KOPT-K1 (cell line): ENCODE measurements around the gene SELENOI.
"Not testable (repeated sequence)": the region's sequence is repeated elsewhere in the genome, so short reads cannot be mapped to it uniquely, and the experiment has no call there.

Source experiments
- H3K27ac ChIP-seq: fragments of 200-600 bp; sonication (generic); 2 replicates; pipeline ENCODE4 v1.5.1; 2016; ENCODE audit warnings: antibody characterized with exemption, mild to moderate bottlenecking, low read depth, low read length; ENCODE audit not compliant: poor library complexity, severe bottlenecking
- H3K36me3 ChIP-seq: fragments of 200-600 bp; sonication (generic); 2 replicates; pipeline ENCODE4 v1.5.1; 2017; ENCODE audit warnings: antibody characterized with exemption, mild to moderate bottlenecking, low read length, moderate library complexity; ENCODE audit not compliant: insufficient read depth
- H3K9me3 ChIP-seq: fragments of 200-600 bp; sonication (generic); 2 replicates; pipeline ENCODE4 v1.5.1; 2017; ENCODE audit warnings: antibody characterized with exemption, low read length, mild to moderate bottlenecking; ENCODE audit not compliant: insufficient read depth, poor library complexity, severe bottlenecking

The SELENOI gene

DNA sequence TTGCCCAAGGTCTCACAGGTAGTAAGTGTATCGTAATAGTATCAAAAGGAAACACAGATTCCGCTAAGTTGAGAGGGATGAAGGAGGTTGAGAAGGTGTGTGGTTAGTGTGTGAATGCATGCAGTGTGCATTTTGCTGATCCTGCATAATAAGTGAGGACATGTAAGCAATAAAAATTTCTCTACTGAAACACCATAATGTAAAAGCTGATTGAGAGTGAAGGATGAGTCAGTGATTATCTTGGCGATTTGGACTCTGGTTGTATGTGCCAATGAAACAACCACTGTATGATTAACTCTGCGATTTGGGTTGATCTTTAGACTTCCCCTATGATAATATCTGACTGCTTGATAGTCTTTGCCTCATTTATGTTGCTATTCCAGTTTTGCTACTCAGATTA, 17.4 kb downstream of the SELENOI start:
- Histone ChIP-seq H3K27ac (no peak overlapping the region), H3K36me3 (peaks cover 61% of the 10 kb centered on the region), H3K9me3 (no peaks in the 10 kb centered on the region)

DNA sequence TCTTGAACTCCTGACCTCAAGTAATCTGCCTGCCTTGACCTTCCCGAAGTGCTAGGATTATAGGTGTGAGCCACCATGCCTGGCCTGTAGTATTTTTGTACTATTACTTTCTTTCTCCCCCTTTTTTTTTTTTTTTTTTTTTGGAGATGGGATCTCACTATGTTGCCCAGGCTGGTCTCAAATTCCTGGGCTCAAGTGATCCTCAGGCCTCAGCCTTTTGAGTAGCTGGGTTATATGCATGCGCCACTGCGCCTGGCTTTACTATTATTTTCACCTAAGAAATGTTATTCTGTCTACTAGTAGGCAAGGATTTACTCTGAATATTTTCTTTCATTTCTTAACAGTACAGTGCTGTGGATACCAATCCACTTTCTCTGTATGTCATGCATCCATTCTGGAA, 18.0 kb downstream of the SELENOI start:
- Histone ChIP-seq H3K9me3 (no peaks in the 10 kb centered on the region), H3K36me3 (peaks cover 61% of the 10 kb centered on the region), H3K27ac (no peak overlapping the region)

DNA sequence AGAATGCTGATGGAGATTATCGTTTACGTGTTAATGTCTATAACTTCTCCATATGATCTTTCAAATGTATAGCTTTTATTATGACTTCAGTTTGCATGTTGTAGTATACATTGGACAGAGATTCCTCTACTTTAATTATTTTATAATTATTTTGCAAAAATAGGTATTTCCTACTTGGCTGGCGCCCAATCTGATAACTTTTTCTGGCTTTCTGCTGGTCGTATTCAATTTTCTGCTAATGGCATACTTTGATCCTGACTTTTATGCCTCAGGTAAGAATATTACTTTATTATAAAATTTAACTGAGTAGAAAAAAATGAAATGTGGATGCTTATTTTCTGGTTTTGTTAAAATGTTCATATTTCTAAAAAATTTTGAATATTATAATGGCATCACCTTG, 18.7 kb downstream of the SELENOI start:
- Histone ChIP-seq H3K27ac (no peak overlapping the region), H3K9me3 (no peaks in the 10 kb centered on the region), H3K36me3 (peaks cover 66% of the 10 kb centered on the region)

DNA sequence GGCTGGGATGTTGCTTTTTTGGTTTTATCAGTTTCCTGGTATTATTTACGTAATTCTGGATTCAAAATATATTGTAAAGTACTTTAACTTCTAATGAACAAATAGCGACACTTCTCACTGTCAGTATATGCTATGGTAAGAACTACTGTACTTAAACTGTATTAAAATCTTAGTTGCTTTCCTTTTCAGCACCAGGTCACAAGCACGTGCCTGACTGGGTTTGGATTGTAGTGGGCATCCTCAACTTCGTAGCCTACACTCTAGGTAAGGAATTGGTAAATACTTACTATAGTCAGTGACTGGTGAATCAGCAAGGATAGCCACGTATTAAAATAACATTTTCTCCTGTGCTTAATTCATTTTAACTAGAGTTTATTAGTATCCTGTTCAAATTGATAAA, 21.0 kb downstream of the SELENOI start:
- H3K36me3 ChIP-seq: peaks cover 60% of the 10 kb centered on the region
- H3K27ac ChIP-seq: no peak overlapping the region
- H3K9me3 ChIP-seq: no peaks in the 10 kb centered on the region

DNA sequence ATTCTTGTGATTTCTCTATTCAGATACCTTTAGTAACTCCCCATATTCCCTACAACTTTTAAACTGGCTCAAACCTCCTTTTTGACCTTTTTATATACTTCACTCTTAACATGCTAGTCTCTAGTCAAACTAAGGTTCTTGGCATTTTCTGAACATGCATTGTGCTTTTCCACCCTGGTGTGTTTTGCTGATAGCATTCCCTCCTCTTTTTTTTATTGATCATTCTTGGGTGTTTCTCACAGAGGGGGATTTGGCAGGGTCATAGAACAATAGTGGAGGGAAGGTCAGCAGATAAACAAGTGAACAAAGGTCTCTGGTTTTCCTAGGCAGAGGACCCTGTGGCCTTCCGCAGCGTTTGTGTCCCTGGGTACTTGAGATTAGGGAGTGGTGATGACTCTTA, 23.7 kb downstream of the SELENOI start:
- H3K36me3 ChIP-seq: peaks cover 81% of the 10 kb centered on the region
- H3K9me3 ChIP-seq, H3K27ac ChIP-seq: not testable (repeated sequence)

DNA sequence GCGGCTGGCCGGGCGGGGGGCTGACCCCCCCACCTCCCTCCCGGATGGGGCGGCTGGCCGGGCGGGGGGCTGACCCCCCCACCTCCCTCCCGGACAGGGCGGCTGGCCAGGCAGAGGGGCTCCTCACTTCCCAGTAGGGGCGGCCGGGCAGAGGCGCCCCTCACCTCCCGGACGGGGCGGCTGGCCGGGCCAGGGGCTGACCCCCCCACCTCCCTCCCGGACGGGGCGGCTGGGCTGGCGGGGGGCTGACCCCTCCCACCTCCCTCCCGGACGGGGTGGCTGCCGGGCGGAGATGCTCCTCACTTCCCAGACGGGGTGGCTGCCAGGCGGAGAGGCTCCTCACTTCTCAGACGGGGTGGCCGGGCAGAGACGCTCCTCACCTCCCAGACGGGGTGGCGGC, 25.0 kb downstream of the SELENOI start:
- H3K36me3 ChIP-seq: peaks cover 83% of the 10 kb centered on the region
- not testable (repeated sequence) for H3K27ac ChIP-seq, H3K9me3 ChIP-seq

DNA sequence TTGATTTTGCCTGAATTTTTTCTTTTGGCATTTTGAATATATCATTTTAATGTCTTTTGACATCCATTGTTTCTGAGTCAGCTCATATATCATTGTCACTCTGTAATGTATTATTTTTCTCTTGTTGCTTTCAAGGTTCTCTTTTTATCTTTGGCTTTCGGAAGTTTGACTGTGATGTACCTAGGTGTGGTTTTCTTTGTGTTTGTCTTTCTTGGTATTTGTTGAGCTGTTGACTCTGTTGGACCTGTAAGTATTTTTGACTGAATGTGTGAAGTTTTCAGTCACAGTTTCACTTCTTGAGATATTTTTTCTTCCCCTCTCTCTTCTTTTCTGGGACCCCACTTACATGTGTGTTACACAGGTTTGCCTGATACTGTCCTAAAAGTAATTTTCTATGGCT, 30.9 kb downstream of the SELENOI start:
- Histone ChIP-seq H3K27ac (no peak overlapping the region), H3K36me3 (peaks cover 98% of the 10 kb centered on the region), H3K9me3 (no peaks in the 10 kb centered on the region)

DNA sequence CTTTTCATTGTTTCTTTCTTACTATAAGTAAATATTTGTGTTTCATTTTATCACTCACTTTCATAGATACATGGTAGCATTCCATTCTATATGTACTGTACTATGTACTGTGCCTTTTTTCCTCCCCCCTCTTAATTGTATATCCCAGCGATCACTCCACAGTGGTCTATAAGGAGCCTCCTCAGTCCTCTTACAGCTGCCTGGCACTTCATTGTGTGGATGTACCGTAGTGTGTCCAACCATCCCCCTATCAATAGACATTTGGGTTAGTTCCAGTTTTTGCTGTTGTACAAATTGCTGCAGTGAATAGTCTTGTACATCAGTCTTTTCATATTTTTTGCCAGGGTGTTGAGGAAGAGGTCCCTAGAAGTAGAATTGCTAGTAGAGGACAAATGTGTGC, 34.3 kb downstream of the SELENOI start:
- Histone ChIP-seq H3K36me3 (peaks cover 99% of the 10 kb centered on the region), H3K27ac (no peak overlapping the region)

DNA sequence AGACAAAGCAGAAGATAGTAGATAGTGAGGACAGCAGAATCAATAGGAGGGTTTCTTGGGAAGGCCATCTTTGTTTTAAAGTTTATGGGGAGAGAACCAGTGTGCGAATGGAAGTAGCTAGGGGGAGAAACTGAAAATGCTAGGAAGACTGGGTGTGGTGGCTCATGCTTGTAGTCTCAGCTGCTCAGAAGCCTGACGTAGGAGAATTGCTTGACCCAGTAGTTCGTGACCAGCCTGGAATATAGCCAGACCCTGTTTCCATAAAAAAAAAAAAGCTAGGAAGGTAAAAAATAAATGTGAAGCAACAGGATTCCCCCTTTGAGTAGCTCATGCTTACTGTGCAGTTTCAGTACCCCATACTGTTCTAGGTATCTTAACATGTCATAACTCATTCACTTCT, 36.6 kb downstream of the SELENOI start:
- Histone ChIP-seq H3K36me3 (peaks cover 99% of the 10 kb centered on the region), H3K9me3 (no peaks in the 10 kb centered on the region), H3K27ac (no peak overlapping the region)

More for the DNA sequence above, 34.3 kb downstream of the SELENOI start:
- H3K9me3 ChIP-seq: no peaks in the 10 kb centered on the region

DNA sequence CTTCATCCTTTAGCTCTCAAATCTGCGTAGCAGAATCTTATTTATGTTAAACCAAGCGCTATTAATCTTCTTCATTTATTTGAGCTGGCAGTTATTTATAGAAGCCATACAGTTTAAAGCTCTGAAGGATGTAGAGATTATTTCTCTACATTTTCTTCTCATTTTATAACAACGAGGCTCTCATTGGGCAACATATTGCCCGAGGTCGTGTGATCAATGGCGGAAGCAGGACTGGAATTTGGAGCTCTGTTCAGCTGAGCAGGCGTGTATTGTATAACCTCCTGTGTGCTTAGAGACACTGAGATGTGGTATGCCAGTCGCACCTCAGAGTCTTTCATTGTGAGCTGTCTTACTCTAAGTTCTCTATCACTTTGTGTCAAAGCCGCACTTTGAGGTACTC, 38.2 kb downstream of the SELENOI start:
- Histone ChIP-seq H3K27ac (no peak overlapping the region), H3K36me3 (peaks cover 99% of the 10 kb centered on the region)

DNA sequence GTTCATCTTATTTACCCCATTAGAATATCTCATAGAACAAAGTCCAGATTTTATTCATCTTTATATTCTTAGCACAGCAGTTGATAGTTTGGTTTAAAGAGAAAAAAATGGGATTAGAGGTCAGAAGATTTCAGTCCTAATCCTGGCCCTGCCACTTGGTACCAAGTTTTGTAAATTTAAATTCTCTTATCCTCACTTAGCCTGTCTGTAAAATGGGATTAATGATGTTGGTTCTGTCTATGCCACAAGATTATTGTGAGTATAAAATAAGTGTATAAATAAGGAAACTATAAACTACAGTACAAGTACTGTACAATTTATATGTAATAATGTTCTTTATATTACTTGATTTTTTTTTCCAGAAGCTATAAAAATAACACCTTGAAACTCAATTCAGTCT, 38.7 kb downstream of the SELENOI start:
- H3K9me3 ChIP-seq: no peaks in the 10 kb centered on the region
- no peak overlapping the region for H3K27ac ChIP-seq
- H3K36me3 ChIP-seq: peaks cover 99% of the 10 kb centered on the region

More for the DNA sequence above, 38.2 kb downstream of the SELENOI start:
- H3K9me3 ChIP-seq: no peaks in the 10 kb centered on the region

DNA sequence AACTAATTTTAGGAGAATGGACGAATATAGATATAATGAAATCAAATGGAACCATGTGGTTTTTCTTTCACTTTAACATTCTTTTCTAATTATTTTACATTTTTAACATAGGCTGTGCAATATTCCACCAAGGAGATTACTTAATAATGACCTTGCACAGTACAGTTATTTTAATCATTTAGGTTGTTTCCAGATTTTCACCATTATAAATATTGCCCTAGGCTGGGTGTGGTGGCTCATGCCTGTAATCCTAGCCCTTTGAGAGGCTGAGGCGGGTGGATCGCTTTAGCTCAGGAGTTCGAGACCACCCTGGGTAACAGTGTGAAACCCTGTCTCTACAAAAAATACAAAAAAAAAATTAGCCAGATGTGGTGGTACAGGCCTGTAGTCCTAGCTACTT, 41.2 kb downstream of the SELENOI start:
- no peaks in the 10 kb centered on the region for H3K9me3 ChIP-seq
- peaks cover 100% of the 10 kb centered on the region for H3K36me3 ChIP-seq
- no peak overlapping the region for H3K27ac ChIP-seq

DNA sequence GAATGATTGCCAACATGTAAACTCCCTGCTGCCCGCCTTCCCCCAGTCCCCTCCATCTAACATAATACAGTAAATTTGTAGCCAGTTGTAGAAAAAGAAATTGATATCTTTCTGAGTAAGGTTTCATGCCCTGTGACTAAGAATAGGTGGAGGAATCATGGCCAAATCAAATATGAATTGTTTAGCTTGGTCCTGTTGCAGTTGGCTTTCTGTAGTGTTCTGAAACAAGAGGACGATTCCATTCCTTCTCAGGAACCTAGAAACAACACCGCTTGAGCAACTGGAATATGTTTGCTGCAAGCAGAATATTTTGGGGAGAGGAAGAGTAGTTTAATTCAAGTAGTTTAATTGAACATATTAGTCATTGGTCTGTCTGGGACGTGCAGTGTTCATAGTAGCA, 48.8 kb downstream of the SELENOI start:
- H3K9me3 ChIP-seq: no peaks in the 10 kb centered on the region
- H3K27ac ChIP-seq: no peak overlapping the region
- peaks cover 52% of the 10 kb centered on the region for H3K36me3 ChIP-seq

DNA sequence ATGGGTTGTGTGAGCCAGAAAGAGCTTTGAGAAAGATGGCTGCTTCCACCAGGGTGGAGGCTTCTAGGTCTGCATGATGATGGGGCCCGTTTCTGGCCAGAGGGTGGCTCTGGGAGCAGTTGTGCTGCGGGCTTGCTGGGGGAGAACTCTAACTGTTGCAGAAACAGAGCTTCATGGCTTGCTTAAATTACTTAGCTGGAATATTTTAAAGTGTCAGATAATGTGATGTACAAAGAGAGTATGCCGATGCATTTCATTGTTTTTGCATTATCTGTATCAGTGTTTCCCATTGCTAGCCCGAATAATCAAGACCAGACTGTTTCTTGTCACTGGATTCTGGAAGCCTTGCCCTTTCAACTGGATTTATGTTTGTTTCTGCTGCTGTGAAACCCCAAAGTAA, 49.5 kb downstream of the SELENOI start:
- peaks cover 46% of the 10 kb centered on the region for H3K36me3 ChIP-seq
- no peaks in the 10 kb centered on the region for H3K9me3 ChIP-seq
- no peak overlapping the region for H3K27ac ChIP-seq

DNA sequence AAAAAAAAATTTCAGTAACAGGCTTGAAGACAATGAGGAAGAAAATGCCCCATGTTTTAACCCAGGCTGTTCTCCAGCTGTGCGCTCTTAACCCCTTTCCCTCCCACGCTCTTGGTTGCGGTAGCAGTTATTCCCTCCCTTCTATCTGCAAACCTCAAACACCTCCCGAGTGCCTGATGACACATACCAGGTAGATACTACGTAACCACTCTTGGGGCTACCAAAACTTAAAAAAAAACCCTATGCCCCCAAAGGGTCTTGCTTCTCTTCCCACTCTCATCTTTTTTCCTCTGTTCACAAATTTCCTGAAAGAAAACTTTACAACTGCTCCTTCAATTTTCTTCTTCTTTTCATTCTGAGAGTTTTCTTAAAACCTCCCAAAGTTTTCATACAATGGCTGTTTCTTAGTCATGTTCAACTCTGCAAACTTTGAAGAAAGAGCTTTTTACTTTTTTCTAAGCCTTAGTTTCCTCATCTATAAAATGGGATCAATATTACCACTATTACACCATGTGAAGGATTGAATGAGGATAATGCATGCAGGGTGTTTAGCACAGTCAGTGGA, 50.9 kb downstream of the SELENOI start:
- H3K36me3 ChIP-seq: peaks cover 31% of the 10 kb centered on the region

DNA sequence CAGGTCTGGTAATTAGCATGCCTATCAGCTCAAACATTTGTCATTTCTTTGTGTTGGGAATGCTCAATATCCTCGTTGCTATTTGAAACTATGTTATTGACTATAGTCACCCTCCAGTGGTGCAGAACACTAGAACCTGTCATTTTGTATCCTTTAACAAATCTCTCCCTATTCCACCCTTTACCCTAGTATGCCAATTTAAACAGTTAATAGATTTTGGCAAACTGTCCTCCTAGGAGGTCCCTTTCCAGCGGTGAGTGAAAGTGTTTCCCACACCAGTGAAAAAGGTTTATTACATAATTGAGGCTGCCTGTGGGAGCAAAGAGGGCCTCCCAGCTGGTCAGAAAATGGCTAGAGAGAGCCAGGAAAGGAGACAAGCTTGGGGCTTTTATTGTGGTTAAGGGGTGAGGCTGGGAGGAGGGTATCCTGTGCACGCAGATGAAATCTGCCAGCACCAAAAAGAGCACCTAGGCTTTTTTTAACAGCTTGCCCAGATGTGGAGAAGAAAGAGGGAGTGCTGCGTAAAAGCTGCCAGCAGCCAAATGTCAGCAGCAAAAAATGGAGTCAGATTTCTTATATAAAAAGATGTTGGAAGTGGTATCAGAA, 53.9 kb downstream of the SELENOI start:
- Histone ChIP-seq H3K9me3 (no peaks in the 10 kb centered on the region), H3K27ac (no peak overlapping the region), H3K36me3 (peaks cover 7% of the 10 kb centered on the region; the same call in 1 of the 2 replicates)

More for the DNA sequence above, 50.9 kb downstream of the SELENOI start:
- no peaks in the 10 kb centered on the region for H3K9me3 ChIP-seq
- no peak overlapping the region for H3K27ac ChIP-seq
